Astrocyte of the spinal cord (primary cell): Measurements from ENCODE around the gene RBMS1.
A peak's percentile ranks its signal among the peaks of the same experiment; 100 is the strongest.

Experiments
- DNase-seq: peaks from one replicate; pipeline ENCODE4 v3.0.0; 2011; ENCODE audit warnings: low read depth, low spot score
- H3K4me3 ChIP-seq: 2 replicates; pipeline ENCODE4 v1.5.1; 2011; ENCODE audit warnings: low read depth, mild to moderate bottlenecking, low read length, moderate library complexity
- CTCF ChIP-seq: IDR thresholded peaks from 2 replicates; pipeline ENCODE4 v1.5.1; 2012; ENCODE audit warnings: low read depth, mild to moderate bottlenecking, low read length, inconsistent platforms
- in situ Hi-C: cut with HindIII; loops from 2 replicates; pipeline ENCODE4 v1.10.0; 2017; ENCODE audit warnings: low sequenced_read_pairs

The RBMS1 gene

GRCh38 chr2:160474319-160474645 lies 19.3 kb downstream of the RBMS1 start:
- no peak for TF ChIP-seq CTCF
- no peak for DNase-seq
- in situ Hi-C loops = no loop called here
- H3K4me3 ChIP-seq = no peak overlapping the region

- TF ChIP-seq CTCF = no peak
- H3K4me3 ChIP-seq = no peak overlapping the region
- in situ Hi-C loops = no loop called here
- no peak for DNase-seq
These were observed 19.9 kb downstream of the RBMS1 start for GRCh38 chr2:160473468-160474318.

GRCh38 chr2:160472839-160473251 lies 20.8 kb downstream of the RBMS1 start:
- peak; percentile 64 for DNase-seq
- in situ Hi-C loops = no loop called here
- no peak overlapping the region for H3K4me3 ChIP-seq
- TF ChIP-seq CTCF = no peak

- in situ Hi-C loops = no loop called here
- H3K4me3 ChIP-seq = no peak overlapping the region
- no peak for TF ChIP-seq CTCF
- no peak for DNase-seq
These were observed 21.7 kb downstream of the RBMS1 start for GRCh38 chr2:160471950-160472349.

- DNase-seq = no peak
- TF ChIP-seq CTCF = no peak
- in situ Hi-C loops = no loop called here
- H3K4me3 ChIP-seq = no peak overlapping the region
These were observed 23.9 kb downstream of the RBMS1 start for GRCh38 chr2:160469621-160470204.

- in situ Hi-C loops = no loop called here
- H3K4me3 ChIP-seq = no peak overlapping the region
- DNase-seq = no peak
- no peak for TF ChIP-seq CTCF
These were observed 24.4 kb downstream of the RBMS1 start for GRCh38 chr2:160469164-160469563.
